NCI-H1694 (cell line): ENCODE measurements around the gene STAT6.
"Not testable (repeated sequence)": the region's sequence is repeated elsewhere in the genome, so short reads cannot be mapped to it uniquely, and the experiment has no call there.

Experiments
- DNase-seq: peaks from one replicate; lab custom pipeline; 2025; lab: John Stamatoyannopoulos, UW

The STAT6 gene

DNA sequence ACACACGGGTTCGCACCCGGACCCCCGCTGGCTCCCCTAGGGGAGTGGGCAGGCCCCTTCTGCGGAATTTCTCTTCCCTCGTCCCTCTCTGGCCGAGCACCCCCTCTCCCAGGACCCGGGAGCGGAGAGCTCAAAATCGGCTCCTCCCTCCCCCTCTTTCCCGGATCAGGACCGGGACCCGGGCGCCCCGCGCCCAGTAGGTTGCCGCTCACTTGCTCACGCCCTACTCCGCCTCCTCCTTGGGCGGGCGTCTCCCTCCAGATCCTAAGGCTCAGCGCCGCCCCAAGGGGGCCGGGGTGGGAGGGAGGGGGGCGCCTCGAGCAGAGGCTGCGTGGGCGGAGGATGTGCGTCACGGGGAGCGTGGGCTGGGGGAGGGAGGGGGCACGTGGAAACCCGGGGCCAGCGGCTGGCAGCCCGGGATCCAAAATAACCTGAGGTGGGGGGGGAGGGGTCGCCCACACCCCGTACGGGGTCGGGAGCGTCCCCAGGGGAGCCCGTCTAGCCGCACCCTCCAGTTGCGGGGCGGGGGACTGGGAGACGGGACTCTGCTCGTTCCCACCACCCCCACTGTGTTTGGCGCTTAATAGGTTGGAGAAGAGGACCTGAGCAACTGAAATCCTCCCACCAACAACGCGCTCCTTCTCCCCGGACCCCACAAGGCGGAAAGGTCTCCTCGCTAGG is 24.0 kb downstream of the STAT6 start:
- peak; percentile 51 for DNase-seq

DNA sequence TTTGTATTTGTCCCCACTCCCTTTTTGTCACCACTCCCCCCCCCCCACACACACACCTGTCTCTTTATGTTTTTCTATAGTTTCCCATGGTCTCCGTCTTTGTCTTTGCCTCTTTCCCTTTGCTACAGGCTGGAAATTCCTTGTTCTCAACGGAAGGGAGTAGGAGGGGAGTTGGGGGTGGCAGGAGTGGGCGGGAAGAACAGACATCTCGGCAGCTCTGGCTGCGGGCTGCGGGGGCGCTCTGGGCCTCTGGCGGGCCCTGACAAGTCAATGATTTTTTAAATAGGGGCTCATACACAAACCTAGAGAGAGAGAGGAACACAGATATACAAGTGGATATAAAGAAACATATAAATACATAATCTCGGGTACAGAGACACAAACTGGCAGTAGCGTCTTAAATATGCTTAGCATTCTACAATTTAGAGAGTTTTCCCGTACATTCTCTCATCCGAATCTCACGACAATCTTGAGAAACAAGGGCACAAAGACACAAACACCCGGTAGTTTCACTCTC is 24.6 kb downstream of the STAT6 start:
- peak; percentile 31 for DNase-seq

DNA sequence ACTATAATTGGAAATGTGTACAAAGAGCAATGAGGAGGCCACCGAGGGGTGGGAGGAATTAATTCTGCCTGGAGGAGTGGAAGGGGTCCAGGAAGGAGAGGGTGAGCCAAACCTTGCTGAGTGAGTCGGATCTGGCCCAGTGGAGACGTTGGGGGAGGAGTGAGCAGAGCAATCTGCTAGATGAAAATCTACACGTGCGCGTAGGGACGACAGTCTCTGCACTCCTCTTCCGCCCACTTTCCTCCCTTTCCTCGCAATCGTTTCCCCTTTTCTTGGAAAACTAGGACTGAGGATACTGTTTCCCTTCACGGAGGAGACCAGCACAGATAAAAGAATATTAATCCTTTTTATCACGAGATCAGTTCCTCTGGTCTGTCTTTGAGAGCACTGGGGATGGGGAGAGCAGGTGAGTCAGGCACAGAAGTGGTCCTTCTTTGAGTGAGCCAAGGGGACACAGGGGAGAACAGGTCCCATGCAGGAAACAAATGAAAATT is 25.1 kb downstream of the STAT6 start:
- DNase-seq = no peak

DNA sequence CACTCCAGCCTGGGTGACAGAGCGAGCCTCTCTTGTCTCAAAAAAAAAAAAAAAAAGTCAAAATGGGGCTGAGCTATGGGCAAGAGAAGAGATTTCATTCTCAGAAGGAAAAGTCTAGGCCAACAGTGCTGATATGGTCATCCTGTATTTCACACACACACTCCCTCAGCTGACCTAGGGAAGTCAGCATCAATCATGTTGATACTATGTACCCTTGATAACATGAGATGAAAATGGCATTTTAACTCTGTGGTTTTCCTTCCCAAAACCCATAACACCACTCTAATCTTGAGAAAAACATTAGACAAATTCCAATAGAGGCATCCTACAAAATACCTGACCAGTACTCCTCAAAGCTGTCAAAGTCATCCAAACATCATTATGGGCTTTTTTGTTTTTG is 30.3 kb downstream of the STAT6 start:
- DNase-seq = no peak

DNA sequence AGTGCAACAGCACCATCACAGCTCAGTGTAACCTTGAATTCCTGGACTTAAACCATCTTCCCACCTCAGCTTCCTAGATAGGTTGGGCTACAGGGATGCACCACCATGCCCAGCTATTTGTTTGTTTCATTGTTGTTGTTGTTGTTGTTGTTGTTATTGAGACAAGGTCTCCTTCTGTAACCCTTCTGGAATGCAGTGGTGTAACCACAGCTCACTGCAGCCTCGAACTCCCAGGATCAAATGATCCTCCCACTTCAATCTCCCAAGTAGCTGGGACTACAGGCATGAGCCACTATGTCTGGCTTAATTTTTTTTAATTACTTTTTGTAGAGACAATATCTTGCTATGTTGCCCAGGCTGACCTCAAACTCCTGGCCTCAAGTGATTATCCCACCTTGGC is 31.3 kb downstream of the STAT6 start:
- DNase-seq = no peak

DNA sequence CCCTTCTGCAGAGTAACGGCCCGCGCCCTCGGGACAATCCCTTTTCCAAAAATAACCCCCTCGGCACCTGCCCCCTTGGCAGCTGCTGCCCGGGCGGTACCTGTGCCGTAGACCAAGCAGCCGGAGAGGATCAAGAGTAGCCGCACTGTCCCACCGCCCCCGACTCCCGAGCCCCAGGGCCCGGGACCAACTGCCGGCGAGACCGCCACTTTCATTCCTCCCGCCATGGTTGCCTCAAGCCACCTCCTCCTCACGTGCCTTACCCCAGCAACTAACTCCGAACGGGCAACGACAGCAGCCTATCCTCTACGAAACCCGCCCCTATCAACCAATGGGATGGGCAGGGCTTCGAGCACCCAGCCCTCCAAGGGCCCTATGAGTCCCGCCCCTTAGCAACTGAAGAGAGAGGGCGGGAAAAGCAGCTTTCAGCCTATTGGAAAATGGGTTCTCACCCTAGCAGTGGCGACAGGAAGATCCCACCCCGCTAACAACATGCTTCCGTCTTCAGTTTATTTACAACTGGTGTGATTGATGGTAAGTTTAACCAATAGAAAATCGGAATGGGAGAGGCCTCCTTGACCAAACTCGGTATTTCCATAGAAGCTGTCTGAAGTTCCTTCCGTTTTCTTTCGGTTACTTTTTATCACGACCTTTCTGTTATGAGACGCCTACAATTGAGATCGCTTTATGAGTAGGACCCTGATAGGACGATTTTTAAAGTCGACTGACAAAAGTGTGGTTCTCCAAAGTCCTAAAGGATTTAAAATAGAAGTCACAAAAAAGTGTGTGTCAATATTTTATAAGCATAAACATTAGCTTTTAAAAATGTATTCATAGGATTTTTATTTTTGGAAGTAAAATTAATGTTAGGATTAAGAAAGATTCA is 32.4 kb downstream of the STAT6 start, which contains the start of gene NEMP1:
TSS of gene NEMP1 (minus strand) at position 273 of the 886 bp plus-strand sequence. CDS start at position 227, 46 bp downstream.
- peak; percentile 99 for DNase-seq

DNA sequence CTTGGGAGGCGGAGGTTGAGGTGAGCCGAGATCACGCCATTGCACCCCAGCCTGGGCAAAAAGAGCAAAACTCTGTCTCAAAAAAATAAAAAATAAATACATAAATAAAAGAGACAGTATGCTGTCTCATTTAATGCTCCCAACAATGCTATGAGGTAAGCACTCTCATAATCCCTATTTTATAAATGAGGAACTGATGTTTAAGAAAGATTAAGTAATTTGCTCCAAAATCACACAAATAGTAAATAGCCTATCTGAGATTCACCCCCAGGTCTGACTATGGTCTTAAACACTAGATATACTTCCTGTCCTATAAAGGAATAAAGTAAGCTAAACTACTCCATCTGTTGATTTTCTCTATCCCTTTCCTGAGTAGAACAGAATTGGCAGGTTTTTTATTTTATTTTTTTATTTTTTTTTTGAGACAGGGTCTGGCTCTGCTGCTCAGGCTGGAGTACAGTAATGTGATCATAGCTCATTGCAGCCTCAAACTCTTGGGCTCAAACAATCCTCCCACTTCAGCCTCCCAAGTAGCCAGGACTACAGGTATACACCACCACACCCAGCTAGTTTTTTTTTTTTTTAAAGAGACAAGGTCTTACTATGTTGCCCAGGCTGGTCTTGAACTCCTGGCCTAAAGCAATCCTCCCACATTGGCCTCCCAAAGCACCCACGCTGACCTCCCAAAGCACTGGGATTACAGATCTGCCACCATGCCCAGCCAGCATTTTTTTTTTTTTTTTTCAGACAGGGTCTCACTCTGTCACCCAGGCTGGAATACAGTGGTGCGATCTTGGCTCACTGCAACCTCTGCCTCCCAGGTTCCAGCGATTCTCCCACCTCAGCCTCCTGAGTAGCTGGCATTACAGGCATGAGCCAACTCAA is 37.4 kb downstream of the STAT6 start:
- not testable (repeated sequence) for DNase-seq

DNA sequence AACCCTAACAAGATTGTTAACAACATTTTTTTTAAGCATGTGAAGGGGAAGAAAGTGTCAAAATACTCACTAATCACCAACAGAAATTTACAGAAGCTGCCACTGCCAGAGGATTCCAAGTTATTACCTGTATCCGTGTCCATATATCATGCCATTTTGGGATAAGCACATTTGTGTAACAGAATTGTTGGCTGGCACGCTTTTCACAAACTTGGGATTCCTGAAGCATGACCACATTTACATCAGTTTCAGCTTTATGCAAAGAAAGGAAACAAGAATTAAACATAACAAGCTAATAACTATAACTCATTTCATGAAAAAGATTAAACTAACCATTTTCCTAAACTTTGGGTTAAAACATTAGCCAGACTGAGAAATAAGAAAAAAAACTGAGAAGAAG is 38.5 kb downstream of the STAT6 start:
- DNase-seq = no peak

DNA sequence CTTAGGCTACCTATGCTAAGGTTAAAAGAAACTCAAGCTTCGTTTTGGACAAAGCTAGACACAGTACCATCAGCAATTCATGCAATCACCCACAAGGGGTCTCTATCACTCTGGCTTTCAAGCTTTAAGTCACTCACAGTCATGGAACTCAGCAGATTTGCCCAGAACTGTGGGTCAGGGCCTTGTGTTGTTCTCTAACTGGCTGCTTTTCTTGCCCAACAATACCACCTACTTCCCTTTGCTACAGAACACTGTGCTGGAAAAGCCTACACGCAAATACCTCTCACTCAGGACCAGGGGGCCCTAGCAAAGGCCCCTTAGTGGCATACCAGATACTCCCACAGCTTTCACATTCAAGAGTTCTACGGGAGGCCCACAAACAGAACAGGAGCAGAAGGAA is 41.6 kb downstream of the STAT6 start:
- peak; percentile 60 for DNase-seq

DNA sequence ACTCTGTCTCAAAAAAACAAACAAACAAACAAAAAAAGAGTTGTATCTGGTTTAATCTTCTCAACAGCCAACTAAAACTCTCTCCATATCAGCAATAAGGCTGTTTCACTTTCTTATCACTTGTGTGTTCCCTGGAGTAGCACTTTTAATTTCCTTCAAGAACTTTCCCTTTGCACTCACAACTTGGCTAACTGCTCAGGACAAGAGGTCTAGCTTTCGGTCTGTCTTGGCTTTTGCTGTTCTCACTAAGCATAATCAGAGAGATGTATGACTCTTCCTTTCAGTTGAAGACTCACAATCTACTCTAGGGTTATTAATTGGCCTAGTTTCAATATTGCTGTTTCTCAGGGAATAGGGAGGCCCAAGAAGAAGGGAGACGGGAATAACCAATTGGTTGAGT is 44.9 kb downstream of the STAT6 start:
- no peak for DNase-seq

DNA sequence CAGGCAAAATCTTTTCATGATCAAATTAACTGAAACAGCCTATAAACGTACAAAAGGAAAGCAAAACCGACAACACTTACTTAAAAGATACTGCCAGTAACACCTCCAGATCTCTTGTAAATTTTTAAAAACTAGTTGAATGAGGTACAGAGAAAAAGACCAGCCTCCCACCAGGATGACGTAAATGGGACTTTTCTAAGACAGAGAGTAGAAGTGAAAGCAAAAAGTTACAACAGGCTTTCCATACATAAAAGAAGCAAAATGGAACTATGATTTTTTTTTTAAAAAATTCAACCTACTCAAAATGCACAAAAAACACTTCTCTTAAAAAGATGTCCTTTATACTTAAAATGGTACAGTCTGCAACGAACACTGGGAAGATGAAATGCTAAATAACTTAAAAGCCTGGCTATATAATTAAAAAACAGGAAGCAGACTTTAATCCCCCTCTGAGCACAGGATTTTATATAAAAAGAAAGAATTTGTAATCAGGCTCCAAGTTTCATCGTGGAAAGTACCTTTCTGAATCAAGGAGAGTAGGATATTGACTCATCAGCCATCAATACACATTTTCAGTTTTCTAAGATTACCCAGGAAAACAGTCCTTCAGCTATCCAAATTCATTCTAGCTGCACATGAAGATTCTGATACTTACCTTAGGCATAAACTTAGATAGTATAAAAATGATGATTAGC is 47.0 kb downstream of the STAT6 start:
- no peak for DNase-seq

DNA sequence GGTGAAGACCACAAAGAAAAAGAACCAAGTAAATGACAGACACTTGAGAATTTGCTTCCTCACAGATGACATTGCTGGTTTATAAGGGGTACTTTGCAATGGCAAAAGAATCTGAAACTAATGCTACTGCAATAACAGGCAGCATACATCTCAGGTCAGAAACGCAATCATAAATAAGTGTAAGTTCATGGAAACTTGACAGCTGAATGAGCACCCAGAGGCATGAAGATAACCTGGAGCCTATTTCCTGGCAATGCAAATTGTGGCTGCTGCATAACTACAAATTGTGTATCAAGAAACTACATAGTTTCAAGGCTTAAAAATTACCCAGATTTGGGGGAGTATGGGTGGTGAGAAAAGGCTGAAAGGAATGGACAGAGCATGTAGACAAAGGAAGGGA is 52.7 kb downstream of the STAT6 start:
- no peak for DNase-seq

DNA sequence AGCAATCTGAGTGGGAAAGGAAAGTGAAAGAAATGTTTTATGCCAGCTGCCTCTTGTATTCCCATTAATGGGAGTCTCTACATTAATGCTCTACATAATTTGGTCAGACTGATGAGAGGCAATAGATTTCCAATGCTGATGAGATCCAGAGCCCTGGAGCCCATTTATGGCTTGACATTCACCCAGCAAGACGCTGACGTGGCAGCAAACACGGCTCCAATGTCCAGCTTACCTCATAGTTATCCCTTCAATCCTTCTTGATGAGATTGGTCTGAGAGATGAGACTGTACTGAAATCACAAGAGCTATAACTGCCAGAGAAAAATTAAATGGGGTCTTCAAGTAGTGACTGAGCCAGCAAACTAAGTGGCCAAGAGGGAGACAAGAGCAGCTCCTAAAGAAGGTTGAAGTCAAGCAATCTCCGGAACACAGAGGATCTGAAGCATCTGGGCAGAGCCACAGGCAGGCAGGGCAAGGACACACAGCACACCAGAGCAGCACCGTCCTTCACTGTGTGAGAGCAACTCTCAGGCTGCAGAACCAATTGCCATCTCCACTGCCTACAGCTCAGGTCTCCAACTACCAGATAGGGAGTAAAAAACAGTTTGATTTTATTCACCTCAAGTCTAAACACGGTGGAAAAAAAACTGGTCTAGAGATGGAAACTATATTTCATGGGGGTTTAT is 54.0 kb downstream of the STAT6 start:
- DNase-seq = no peak

DNA sequence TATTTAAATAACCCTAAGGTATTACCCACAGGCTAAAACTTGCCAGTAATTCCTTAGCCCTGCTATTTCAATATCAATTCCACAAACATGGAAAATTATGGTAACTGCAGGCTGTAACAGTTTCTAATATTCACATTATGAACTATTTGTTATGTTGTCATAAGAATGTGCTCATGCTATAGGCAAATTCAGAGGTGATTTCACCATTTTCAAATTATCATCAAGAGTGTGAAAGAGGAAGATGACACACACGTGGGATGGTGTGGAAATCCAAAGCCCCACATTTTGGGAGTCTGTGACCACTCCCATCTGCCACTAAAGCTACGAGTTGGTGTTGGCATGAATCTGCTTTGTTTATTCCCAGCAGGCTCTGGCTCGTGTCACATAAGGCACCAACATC is 55.3 kb downstream of the STAT6 start:
- no peak for DNase-seq

DNA sequence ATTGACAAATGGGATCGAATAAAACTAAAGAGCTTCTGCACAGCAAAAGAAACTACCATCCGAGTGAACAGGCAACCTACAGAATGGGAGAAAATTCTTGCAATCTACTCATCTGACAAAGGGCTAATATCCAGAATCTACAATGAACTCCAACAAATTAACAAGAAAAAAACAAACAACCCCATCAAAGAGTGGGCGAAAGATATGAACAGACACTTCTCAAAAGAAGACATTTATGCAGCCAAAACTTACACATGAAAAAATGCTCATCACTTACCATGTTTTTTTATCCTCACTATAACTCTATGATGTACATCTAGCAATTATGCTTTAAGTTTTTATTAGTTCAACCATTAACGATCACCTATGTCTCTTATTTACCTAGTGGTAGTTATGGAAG is 57.3 kb downstream of the STAT6 start:
- DNase-seq = not testable (repeated sequence)

DNA sequence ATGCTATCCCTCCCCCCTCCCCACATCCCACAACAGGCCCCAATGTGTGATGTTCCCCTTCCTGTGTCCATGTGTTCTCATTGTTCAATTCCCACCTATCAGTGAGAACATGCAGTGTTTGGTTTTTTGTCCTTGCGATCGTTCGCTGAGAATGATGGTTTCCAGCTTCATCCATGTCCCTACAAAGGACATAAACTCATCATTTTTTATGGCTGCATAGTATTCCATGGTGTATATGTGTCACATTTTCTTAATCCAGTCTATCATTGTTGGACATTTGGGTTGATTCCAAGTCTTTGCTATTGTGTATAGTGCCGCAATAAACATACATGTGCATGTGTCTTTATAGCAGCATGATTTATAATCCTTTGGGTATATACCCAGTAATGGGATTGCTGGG is 58.0 kb downstream of the STAT6 start:
- DNase-seq = not testable (repeated sequence)

DNA sequence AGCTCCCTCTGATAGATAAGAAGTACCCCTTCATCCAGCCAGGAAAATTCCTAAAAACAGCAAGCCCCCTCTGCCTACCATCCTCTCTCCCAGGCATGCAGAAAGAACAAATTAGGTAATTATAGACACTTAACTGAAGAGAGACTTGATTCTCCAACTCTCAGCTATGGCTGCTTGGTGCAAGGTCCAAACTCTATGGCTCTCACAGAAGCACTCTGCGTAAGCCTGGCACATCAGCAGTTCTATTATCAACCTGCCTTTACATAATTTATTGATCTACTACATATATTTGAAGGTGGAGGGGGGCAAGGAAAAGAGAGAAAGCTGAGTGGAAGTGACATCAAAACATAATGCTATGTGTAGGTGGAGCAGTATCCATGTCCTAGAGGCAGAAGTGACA is 60.2 kb downstream of the STAT6 start:
- DNase-seq = no peak

DNA sequence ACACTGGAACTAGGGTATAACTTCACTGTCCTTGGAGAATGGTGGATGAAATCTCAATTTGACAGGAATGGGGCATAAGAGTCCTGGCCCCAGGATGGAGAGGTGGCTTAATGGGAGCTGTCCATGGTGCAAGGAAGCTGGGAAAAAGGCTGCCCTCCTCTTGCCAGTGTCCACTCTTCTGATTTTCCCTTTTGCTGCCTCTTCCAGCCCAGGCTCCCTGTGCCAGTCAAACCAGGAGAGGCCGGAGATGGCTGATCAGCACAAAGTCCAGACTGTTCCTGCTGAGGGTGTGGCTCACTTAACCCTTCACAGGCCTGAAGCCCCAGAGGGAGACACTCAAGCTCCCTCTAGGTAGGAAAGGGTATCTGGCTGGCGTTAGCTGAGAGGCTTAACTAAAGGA is 61.3 kb downstream of the STAT6 start, which contains the start of gene MYO1A:
TSS of gene MYO1A (minus strand) at position 240 of the 400 bp plus-strand sequence. CDS start 1,806 bp downstream, outside the sequence.
- DNase-seq = no peak

DNA sequence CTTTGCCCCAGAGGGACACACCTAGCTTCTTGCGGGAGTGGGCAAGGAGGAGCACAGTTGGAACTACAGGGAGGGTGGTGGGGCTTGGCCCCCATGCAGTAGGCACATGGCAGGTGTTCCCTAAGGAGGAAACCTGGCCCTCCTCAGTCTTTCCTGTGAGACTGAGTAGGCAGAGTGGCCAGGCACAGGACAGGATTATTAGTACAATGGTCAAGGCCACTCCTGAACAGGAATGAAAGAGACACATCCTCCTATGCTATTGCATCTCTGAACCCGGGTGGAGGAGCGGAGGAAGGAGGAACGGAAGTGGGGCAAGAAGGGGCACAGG is 62.1 kb downstream of the STAT6 start:
- DNase-seq = no peak

DNA sequence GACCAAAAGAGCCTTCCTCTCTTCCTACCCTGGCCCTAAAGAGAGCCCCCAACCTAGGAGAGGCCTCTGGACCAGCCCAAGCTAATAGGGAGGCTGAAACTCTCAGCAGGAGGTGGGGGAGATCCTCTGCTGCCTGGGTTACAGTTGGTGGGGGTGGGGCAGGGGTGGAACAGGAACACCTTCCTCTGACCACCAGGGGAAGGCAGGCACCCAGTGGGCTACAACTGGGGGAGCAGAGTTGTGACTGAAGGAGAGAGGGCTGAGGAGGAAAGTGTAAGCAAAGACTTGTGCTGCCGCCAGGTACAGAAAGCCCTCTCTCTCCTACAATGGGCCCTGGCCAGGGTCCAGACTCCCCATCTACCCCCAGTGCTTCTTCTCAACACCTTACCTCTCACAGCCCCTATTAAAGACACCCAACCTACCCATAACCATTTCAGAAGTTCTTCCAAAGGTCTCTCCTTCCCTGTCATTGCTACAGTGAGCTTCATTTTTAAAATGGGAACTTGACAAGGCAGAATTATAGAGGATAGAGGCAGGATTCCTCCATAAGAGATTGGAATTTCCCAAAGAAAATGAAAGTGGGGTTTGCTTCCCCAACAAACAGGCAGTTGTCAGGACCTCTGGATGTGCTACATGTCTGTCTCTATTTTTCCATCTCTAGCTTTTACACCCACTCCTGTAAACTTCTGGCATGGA is 62.6 kb downstream of the STAT6 start:
- DNase-seq = no peak
